Stimulated activated CD8-positive, alpha-beta memory T cell treated with anti-CD3 and anti-CD28 coated beads, Interleukin-7, amount 100 ng/mL, for 48 hours (primary cell): ENCODE results near the gene ZKSCAN1.

Source experiments
- DNase-seq, 2 donors: peaks; one replicate each; pipeline ENCODE4 v3.0.0-alpha.2; 2020; ENCODE audit warnings: low read depth in 1 of 2; ENCODE audit errors: extremely low read depth in 1 of 2

ZKSCAN1 gene

DNA sequence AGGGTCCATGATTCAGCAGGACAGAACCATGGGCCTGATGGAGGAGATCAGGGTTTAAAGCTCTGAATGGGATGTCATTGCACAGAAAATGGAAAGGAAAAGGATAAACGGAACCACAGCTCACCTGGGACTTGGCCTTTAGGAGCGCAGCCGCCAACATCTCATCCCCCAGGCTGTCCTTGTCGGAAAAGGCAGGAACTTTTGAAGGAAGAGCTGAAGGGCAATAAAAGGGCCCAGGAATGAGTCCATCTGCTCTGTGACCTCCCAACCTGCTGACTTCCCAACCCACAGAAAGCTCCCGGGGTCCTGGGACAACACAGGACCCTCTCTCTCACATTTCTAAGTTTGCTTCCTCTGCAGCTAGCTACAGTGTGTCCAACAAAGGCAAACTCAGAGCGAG is 60.0 kb downstream of the ZKSCAN1 start:
- DNase-seq, result no peak

DNA sequence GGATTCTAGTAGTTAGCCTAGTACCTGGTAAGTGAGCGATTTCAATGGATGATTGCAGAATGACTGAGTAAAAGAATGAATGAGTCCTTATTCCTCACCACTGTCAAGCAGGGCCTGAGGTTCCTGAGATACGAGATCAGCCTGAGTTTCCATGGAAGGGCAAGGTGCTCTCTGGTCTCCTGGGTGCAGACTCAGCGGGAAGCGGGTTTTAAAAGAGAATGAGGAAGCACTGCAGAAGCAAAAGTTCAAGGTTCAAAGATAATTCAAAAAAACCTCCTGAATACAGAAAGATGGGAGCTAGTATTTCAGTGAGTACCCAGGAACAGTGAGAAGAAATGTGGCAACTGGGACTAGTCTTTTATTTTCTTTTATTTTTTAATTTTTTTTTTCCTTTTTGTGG is 61.8 kb downstream of the ZKSCAN1 start:
- no peak for DNase-seq

DNA sequence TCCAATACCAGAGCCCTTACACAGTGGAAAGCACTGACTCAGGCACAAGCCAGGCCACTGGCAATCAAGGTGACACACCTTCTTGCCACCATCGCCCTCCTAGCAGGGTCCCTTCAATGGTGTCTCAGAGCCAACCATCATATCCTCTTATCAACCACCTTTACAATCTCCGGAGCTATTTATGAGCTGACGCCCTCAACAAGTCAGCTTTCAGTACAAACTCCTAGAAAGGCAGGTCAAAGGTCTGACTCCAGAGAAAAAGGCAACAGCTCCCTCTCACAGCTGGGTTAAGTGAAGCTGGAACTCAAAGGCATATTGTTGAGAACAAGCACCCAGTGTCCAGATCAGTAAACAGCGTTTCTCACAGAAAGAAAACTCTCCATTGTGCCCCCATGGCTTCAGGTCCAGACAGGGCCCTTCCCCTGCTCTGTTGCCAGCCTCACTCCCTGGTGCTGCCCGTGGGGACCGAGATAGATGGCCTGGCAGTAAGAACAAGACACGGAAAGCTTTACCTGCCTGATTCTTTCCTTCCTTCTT is 63.7 kb downstream of the ZKSCAN1 start:
- no peak for DNase-seq

- DNase-seq, result no peak
Observed at GRCh38 chr7:100080907-100081534, 65.6 kb downstream of the ZKSCAN1 start.

GRCh38 chr7:100081535-100082102 is 66.2 kb downstream of the ZKSCAN1 start, which contains the start of gene ZNF3:
Gene ZNF3 (minus strand): TSS chr7:100081723. CDS start chr7:100077357, 4,366 bp downstream.
- DNase-seq, result peak; percentile 98

GRCh38 chr7:100082978-100083377 is 67.6 kb downstream of the ZKSCAN1 start:
- DNase-seq, result no peak

DNA sequence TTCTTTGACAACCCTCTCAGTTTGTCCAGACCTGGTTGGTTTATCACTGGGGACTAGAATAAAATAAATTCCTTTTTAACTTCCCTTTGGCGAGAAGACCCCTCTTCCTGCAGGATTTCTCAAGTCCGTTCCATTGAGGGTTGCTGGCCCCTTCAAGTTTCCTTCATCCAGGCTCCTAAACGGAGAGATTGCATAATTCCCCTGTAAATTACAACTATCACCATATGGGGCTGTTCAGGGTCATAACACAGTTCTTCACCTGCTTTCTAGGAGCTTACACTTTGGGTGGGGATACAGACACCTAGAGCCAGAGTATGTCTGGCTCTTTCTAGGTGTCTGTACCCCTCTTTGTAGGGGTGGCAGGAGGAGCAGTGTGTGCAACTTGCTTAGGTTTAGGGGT is 70.1 kb downstream of the ZKSCAN1 start:
- no peak for DNase-seq

- no peak for DNase-seq
Observed at GRCh38 chr7:100087055-100087750, 71.8 kb downstream of the ZKSCAN1 start.

GRCh38 chr7:100088095-100088620 is 72.8 kb downstream of the ZKSCAN1 start:
- no peak for DNase-seq

DNA sequence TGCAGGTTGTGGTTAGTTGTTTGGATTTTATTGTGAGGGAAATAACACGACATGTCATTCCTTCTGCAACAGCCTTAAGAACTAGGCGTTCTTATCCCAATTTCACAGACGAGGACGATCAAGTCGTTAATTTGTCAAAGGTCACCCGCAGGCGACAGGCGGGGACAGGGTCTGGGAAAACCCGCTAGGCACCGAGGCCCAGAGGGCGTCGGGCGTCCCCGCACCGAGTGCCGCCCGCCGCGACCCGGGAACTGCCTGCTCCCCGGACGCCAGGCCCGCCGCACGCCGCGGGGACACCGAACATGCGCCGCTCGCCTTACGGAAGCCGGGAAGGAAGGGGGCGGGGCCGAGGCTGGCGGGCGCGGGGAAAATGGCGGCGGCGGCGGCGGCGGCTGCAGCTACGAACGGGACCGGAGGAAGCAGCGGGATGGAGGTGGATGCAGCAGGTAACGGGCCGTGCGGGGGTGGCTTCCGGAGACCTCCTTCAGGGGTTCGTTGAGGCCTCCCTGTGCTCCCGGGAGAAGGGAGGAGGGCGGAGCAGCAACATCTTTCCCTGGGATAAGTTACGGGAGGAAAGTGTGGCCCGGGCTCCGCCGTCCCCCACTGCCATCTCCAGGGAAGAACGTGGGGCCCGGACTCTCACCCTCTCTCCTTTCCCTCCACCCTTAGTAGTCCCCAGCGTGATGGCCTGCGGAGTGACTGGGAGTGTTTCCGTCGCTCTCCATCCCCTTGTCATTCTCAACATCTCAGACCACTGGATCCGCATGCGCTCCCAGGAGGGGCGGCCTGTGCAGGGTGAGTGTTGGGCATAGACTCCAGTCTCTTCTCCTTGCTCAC is 73.4 kb downstream of the ZKSCAN1 start, which contains the start of gene COPS6:
COPS6 (plus strand) TSS at position 349 of the 837 bp plus-strand sequence; CDS start at position 371, 22 bp downstream.
- DNase-seq, result peak; percentile 64 to 72

DNA sequence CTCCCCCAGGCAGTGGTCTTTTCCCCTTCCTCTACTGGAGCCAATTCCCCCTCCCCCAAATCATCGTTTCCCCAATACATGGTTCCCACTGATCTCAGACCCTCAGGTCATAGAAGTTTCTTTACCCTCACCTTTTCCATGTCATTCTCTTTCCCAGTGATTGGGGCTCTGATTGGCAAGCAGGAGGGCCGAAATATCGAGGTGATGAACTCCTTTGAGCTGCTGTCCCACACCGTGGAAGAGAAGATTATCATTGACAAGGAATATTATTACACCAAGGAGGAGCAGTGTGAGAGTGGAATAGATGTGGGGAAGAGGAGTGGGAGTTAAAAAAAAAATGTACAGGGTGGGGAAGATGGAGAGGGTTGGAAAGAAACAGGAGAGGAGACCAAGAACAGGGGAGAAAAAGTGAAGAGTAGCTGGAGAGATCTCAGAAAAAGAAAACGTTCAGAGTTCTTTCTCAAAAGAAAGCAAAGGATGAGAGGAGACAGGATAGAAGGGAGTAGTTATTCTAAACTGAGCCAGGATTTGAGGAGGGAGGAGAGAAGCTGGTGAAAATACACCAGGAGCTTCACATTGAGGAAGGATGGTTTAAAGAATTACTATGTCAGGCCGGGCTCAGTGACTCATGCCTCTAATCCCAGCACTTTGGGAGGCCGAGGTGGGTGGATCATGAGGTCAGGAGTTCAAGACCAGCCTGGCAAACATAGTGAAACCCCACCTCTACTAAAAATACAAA is 74.2 kb downstream of the ZKSCAN1 start:
- no peak for DNase-seq

DNA sequence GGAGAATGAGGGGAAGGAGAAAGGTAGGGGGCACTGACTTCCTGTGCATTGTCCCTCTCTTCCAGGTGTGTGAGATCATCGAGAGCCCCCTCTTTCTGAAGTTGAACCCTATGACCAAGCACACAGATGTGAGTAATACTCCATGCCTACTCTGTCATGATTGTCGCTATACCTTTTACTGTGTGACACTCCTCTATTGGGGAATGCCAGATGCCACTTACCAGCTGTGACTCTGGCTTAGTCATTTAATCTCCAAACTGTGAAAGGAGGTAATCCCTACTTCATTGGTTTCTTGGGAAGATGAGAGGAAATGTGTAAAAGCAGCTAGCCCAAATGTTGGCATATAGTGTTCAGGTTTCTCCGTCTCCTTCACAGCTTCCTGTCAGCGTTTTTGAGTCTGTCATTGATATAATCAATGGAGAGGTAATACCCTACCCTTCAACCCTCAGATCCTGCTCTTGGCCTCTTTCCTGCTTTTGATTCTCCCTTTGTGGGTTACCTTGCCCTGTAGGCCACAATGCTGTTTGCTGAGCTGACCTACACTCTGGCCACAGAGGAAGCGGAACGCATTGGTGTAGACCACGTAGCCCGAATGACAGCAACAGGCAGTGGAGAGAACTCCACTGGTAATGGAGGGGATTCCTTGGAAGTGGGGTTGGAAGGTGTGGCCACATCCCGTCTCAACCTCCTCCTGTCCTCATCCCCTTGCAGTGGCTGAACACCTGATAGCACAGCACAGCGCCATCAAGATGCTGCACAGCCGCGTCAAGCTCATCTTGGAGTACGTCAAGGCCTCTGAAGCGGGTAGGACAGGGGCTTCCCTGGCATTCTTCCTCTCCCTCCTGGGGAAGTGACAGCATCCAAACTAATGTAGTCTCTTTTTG is 75.4 kb downstream of the ZKSCAN1 start:
- DNase-seq, result no peak
